DMS79 (cell line): ENCODE measurements around the gene MEGF9.
"Not testable (repeated sequence)": the region's sequence is repeated elsewhere in the genome, so short reads cannot be mapped to it uniquely, and the experiment has no call there.

Experiments used
- DNase-seq: peaks from one replicate; lab custom pipeline; 2025; lab: John Stamatoyannopoulos, UW

The MEGF9 gene

DNA sequence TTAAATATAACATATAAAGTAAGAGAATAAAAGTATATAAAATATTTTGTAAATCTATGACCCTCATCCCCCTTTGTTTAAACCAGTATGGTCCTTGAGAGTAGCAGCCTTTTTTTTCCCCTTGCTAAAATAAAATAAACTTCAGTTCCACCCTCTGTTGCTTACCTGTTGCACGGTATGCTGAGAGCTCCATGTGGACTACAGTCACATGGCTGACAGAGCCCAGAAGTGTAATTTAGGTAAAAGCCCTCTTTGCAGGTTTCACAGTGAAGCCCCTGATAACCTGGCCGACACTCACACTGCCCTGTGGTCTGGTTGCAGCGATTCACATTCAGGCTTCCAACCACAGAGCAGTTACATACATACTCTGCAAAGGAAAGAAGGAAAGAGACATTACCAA lies 55.1 kb downstream of the MEGF9 start:
- no peak for DNase-seq

DNA sequence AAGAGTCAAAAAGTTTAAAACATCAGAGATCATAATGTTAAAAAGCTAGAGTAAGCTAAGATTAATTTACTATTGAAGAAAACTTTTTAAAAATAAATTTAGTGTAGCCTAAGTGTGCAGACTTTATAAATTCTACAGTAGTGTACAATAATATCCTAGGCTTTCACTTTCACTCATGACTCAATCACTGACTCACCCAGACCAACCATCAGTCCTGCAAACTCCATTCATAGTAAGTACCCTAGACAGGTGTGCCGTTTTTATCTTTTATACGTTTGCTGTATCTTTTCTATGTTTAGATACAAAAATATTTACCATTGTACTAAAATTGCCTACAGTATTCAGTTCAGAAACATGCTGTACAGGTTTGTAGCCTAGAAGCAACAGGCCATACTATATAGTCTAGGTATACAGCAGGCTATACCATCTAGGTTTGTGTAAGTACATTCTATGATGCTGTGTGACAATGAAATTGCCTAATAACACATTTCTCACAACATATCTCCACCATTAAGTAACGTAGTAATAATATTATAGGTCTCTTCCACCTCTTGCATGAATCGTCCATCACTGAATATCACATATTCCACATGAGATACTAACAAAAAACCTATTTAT lies 59.2 kb downstream of the MEGF9 start:
- no peak for DNase-seq

- no peak for DNase-seq
These were observed 60.0 kb downstream of the MEGF9 start for GRCh38 chr9:120654272-120654671.

- DNase-seq, result no peak
These were observed 60.5 kb downstream of the MEGF9 start for GRCh38 chr9:120653762-120654161.

- no peak for DNase-seq
These were observed 61.3 kb downstream of the MEGF9 start for GRCh38 chr9:120652934-120653333.

DNA sequence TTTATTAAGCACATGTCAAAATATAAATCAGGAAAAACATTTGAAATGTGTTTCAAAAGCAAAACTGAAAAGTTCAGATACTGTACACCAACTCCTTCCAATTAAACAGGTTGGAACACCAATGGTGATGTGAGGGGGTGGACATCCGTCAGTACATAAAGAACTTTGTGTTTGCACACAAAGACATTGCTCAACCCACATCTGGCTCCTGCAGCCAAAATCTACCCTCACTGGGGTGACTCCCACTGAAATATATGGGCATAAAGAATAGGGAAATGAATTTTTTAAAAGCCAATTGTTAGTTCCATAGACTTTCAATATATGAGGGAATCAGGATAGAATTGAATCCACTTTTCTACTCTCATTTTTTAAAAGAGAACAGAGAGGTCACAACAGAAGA lies 63.9 kb downstream of the MEGF9 start:
- DNase-seq, result no peak

- no peak for DNase-seq
These were observed 65.6 kb downstream of the MEGF9 start for GRCh38 chr9:120648581-120649197.

DNA sequence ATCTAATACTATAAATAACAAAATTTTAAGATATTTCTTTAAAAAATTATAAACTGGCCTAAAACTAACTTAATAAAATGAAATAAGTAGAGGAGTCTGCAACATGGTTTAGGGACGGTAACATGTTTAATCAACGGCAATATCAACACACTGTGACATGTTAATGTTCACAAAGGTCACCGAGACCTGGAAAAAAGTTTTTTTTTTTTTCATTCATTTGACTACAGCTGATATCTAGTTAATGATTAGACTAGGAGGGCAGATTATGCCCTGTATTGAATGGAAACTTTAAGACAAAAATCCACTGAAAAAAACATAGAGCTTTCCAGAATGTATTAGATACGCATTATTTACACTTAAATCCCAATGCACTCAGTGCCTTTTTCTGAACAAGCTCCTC lies 67.3 kb downstream of the MEGF9 start:
- no peak for DNase-seq

GRCh38 chr9:120645760-120646159 lies 68.5 kb downstream of the MEGF9 start:
- no peak for DNase-seq

- DNase-seq, result no peak
These were observed 71.2 kb downstream of the MEGF9 start for GRCh38 chr9:120643061-120643460.

DNA sequence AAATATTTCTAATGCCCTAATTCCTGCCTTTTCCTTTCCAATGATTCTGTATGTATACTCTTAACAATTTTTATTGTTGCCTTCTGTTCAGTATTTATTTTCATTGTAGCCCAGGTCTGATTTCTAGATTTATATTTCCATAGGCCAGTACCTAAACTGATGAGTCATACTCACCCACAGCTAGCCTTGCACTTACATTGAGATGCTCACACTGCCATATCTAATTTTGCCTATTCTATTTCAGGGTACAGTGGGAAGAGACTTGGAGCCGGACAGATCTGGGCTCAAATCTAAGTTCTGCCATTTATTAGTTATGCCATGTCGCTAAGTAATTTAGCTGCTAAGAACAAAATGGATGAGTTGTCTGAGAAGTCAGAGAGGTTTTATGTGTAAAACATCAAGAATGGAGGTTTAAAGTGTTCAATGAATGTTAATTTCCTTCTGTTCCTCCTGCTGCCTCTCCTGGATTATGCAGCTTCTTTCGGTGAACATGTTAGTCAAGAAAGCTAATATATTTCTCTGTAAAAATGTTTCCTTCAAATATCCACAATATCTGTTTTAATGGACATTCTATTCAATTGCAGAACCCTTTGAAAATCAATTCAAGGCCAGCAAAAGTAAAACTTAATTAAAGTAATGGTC lies 72.0 kb downstream of the MEGF9 start:
- DNase-seq, result no peak

DNA sequence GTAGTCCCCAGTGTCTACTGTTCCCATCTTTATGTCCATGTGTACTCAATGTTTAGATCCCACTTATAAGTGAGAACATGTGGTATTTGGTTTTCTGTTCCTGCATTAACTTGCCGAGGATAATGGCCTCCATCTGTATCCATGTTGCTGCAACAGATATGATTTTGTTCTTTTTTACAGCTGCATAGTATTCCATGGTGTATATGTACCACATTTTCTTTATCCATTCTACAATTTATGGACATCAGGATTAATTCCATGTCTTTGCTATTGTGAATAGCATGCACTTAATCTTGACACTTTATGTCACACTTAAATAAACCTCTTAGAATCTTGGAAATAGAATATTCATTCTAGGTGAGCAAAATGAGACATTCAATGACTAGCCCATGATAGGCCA lies 73.4 kb downstream of the MEGF9 start:
- not testable (repeated sequence) for DNase-seq

- DNase-seq, result no peak
These were observed 73.9 kb downstream of the MEGF9 start for GRCh38 chr9:120640380-120640779.

DNA sequence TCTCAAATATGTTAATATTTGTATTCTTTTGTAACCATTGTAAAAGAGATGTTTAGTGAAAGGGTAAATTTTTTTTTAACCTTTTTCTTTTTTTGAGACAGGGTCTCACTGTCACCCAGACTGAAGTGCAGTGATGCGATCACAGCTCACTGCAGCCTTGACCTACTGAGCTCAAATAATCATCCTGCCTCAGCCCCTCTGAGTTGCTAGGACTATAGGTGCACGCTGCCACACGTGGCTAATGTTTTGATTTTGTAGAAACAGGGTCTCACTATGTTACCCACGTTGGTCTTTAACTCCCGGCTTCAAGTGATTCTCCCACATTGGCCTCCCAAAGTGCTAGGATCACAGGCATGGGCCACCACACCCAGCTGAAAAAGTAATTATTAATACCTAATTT lies 76.4 kb downstream of the MEGF9 start:
- DNase-seq, result no peak

GRCh38 chr9:120636194-120636957 lies 77.9 kb downstream of the MEGF9 start:
- no peak for DNase-seq

DNA sequence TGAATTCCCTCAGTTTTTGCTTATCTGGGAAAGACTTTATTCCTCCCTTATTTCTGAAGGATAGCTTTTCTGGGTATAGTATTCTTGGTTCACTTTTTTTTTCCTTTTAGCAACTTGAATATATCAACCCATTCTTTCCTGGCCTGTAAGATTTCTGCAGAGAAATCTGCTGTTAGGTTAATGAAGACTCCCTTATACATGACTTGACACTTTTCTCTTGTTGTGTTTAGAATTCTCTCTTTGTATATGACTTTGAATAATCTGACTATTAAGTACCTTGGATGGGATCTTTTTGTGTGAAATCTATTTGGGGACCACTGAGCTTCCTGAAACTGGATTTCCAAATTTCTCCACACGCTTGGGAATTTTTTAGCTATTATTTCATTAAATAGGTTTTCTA lies 79.3 kb downstream of the MEGF9 start:
- DNase-seq, result no peak

GRCh38 chr9:120630333-120630732 lies 83.9 kb downstream of the MEGF9 start:
- no peak for DNase-seq

GRCh38 chr9:120628925-120629497 lies 85.3 kb downstream of the MEGF9 start:
- not testable (repeated sequence) for DNase-seq

- no peak for DNase-seq
These were observed 85.9 kb downstream of the MEGF9 start for GRCh38 chr9:120628207-120628924.

- no peak for DNase-seq
These were observed 87.2 kb downstream of the MEGF9 start for GRCh38 chr9:120627073-120627472.

GRCh38 chr9:120626512-120626911 lies 87.8 kb downstream of the MEGF9 start:
- DNase-seq, result no peak

- DNase-seq, result no peak
These were observed 89.0 kb downstream of the MEGF9 start for GRCh38 chr9:120625222-120625621.
